Activated naive CD4-positive, alpha-beta T cell treated with anti-CD3 and anti-CD28 coated beads, Interleukin-2, amount 10 ng/mL, durations not matched to agents 5 hours and 36 hours (primary cell): ENCODE measurements around the gene EED. TPM values are rescaled to one million over a fixed set of nuclear protein-coding genes. Genes with fewer than 3 reads are reported as not detected.

Source experiments
- total RNA-seq, 2 experiments: library from RNA; stranded (reverse); gene quantifications; one replicate each; pipeline ENCODE4 v1.2.3, GENCODE V29; 2021

The EED gene, protein sequence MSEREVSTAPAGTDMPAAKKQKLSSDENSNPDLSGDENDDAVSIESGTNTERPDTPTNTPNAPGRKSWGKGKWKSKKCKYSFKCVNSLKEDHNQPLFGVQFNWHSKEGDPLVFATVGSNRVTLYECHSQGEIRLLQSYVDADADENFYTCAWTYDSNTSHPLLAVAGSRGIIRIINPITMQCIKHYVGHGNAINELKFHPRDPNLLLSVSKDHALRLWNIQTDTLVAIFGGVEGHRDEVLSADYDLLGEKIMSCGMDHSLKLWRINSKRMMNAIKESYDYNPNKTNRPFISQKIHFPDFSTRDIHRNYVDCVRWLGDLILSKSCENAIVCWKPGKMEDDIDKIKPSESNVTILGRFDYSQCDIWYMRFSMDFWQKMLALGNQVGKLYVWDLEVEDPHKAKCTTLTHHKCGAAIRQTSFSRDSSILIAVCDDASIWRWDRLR
- 10 to 100 TPM; 37.8 to 38.8 TPM for total RNA-seq

DNA sequence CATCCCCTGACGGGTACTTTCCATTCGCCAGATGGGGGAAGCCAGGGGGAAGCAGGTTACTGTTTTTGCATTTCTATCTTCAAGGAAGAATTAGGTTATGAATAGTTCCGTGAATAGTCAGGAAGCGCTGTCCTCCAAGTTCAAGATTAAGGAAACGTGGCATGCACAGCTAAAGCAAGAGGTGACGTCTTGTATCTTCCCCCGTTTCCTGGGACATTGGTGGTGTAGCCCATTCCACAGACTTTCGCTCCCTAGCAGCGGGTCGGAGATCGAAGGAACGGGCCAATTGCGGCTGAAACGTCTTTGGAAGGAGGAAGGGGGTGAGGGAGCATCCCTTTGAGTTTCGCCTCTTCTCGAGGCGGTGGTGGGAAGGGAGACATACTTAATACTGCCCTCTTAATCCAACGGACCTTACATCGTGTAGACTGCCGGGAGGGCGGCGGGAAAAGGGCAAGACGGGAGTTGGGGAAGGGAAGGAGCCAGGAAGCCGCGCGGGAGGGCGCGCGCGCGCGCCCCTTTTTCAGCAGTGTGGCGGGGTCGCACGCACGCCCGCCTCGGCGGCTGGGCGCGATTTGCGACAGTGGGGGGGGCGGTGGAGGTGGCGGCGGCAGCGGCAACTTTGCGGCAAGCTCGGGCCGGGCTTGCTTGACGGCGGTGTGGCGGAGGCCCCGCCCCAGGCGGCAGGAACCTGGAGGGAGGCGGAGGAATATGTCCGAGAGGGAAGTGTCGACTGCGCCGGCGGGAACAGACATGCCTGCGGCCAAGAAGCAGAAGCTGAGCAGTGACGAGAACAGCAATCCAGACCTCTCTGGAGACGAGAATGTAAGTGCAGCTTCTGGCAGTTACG is at the start of gene EED:
Gene EED, plus strand, starts transcription at position 232 of the 847 bp plus-strand sequence. Its CDS starts 477 bp downstream, at position 709.

DNA sequence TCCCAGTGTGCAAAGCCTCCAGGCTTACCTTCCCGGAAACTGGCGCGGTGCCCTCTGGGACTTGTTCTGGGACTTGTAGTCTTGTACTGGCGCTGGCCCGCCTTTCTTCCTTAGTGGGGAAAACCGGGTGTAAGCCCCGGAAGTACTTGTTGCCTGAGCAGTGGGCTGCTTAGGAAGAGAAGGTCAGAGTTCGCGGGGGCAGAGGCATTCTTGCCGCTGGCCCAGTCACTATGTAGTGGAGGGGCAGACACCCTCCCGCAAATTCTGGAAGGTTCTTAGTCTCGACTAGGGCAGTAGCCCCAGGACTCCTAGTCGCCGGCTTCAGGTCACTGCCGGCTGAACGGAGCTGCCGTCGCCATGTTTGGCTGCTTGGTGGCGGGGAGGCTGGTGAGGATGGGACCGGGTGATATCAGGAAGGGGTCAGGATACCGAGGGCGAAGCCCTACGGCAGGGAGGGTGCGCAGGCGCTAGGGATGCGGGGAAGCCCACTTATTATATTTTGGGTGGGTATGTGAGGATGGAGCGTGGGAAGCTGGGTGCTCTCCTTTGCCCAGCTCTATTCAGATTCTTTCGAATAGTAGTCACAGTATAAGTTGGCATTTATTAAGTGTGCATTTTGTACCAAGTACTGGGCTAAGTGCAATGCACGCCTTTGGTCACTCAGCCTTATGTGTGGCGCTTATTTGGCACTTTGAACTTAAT is 57.7 kb downstream of the EED start, which contains the start of gene HIKESHI:
Gene HIKESHI, plus strand, starts transcription at position 149 of the 702 bp plus-strand sequence. Its CDS starts 209 bp downstream, at position 358.

Other genes starting within 250 kb of the EED start
- 100 to 1,000 TPM; 113 to 119 TPM for gene PICALM, start 175.7 kb upstream of the EED start, total RNA-seq
- 10 to 100 TPM; 34.1 to 36.3 TPM for gene HIKESHI, start 57.5 kb downstream of the EED start, total RNA-seq
- gene CCDC81, start 130.1 kb downstream of the EED start, total RNA-seq: under 1 TPM; 0.50 to 0.51 TPM